Suprapubic skin (tissue), 4 donors: ENCODE measurements around the gene SIN3A. TPM values are rescaled to one million over a fixed set of nuclear protein-coding genes. Genes with fewer than 3 reads are reported as not detected.
A peak's percentile ranks its signal among the peaks of the same experiment; 100 is the strongest.

Experiments
- DNase-seq, 2 donors: peaks; one replicate each; pipeline ENCODE4 v3.0.0-alpha.2; 2019; ENCODE audit warnings: low spot score in 2 of 2
- H3K27ac ChIP-seq: fragments of 200-600 bp; sonication (generic); one replicate; pipeline ENCODE4 v1.5.1; 2019
- H3K27me3 ChIP-seq: fragments of 200-600 bp; sonication (generic); one replicate; pipeline ENCODE4 v1.5.1; 2019
- H3K36me3 ChIP-seq: fragments of 200-600 bp; sonication (generic); one replicate; pipeline ENCODE4 v1.5.1; 2019
- H3K4me1 ChIP-seq: fragments of 200-600 bp; sonication (generic); one replicate; pipeline ENCODE4 v1.5.1; 2019
- H3K4me3 ChIP-seq: fragments of 200-600 bp; sonication (generic); one replicate; pipeline ENCODE4 v1.5.1; 2019; ENCODE audit warnings: mild to moderate bottlenecking
- H3K9me3 ChIP-seq: fragments of 200-600 bp; sonication (generic); one replicate; pipeline ENCODE4 v1.5.1; 2019
- EP300 ChIP-seq: sonication (generic); formaldehyde crosslinking; IDR thresholded peaks from one replicate; pipeline ENCODE4 v1.6.1; 2017; ENCODE audit warnings: antibody characterized with exemption
- POLR2A ChIP-seq, 2 donors: fragments of 450-650 bp; IDR thresholded peaks; one replicate each; pipeline ENCODE4 v1.6.1; 2017; ENCODE audit warnings: antibody characterized with exemption in 2 of 2, mild to moderate bottlenecking in 2 of 2, moderate library complexity in 2 of 2
- POLR2AphosphoS5 ChIP-seq, 3 donors: sonication (generic); formaldehyde crosslinking; IDR thresholded peaks; one replicate each; pipeline ENCODE4 v1.6.1; 2017; ENCODE audit warnings: antibody characterized with exemption in 3 of 3
- WGBS: methylation state at CpG from one replicate; pipeline ENCODE4 v1.1.5; 2018; 5-methylcytosine and 5-hydroxymethylcytosine counted together
- total RNA-seq, 4 donors: library from RNA; depleted of rRNA; stranded (reverse); fragments of >200 nt; gene quantifications; one replicate each; pipeline ENCODE4 v1.1.0, GENCODE V29; 2016
- TF ChIP-seq, protein P1 (sequence below), 2 donors: fragments of 200-600 bp in 1 of 2; fragments of 450-650 bp in 1 of 2; sonication (generic) in 1 of 2; IDR thresholded peaks; one replicate each; pipeline ENCODE4 v1.5.1; 2016 to 2019; ENCODE audit warnings: antibody characterized with exemption in 2 of 2, mild to moderate bottlenecking in 1 of 2, moderate library complexity in 1 of 2

SIN3A gene
- total RNA-seq, 4 donors from 2014 or later, result 55.2 to 94.8 (median 66.0) TPM

DNA sequence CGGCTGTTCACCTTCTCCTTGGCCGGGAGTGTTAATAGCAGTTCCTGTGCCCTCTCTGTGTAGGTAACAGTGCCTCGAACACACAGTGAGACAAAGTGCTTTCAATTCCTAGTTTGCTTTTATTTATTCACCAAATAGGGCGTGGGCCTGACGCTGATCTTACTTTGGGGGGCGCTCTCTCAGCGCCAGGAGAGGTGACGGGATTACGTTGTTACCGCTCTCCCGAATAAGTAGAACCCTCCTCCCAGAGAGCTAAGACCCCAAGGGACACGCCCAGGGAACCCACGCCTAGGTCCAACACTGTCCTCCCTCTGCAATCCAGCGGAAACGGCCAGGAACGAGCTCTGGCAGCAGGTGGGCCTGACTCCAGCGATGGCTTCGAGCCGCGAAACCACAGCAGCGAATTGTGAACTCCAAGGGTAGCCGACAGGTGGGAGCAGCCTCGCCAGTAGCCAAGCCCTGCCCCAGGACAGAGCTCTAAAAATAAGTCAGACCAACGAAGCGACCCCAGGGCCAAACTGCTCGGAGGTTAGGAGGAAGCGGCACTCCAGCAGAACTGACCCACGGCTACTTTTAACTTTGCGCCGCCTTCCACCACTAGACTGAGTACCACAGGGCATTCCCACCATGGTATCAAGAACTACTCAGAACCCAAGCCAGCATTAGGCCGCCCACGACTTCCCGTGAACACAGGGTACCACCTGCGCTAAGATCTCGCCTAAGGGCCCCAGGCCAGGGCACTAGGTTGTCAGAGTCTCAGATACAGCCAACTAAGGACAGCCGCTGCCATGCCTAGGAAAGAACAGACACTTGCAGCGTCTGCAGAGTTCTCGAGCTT lies 1.6 kb upstream of the SIN3A start:
- DNase-seq, result peak; percentile 80 to 83
- no peaks in the 10 kb centered on the region for H3K9me3 ChIP-seq
- H3K4me3 ChIP-seq, result peak overlapping the region; percentile 89
- no peaks in the 10 kb centered on the region for H3K36me3 ChIP-seq
- 0% methylated on average over 13 of the region's 38 CpGs for WGBS
- peaks cover 43% of the 10 kb centered on the region for H3K4me1 ChIP-seq
- H3K27me3 ChIP-seq, result no peaks in the 10 kb centered on the region
- H3K27ac ChIP-seq, result peak overlapping the region; percentile 97
- TF ChIP-seq, protein P1, sequence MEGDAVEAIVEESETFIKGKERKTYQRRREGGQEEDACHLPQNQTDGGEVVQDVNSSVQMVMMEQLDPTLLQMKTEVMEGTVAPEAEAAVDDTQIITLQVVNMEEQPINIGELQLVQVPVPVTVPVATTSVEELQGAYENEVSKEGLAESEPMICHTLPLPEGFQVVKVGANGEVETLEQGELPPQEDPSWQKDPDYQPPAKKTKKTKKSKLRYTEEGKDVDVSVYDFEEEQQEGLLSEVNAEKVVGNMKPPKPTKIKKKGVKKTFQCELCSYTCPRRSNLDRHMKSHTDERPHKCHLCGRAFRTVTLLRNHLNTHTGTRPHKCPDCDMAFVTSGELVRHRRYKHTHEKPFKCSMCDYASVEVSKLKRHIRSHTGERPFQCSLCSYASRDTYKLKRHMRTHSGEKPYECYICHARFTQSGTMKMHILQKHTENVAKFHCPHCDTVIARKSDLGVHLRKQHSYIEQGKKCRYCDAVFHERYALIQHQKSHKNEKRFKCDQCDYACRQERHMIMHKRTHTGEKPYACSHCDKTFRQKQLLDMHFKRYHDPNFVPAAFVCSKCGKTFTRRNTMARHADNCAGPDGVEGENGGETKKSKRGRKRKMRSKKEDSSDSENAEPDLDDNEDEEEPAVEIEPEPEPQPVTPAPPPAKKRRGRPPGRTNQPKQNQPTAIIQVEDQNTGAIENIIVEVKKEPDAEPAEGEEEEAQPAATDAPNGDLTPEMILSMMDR (IDR thresholded peaks at IDR 0.05), result no peak
- no peak for TF ChIP-seq POLR2A (IDR thresholded peaks at IDR 0.05)
- no peak for TF ChIP-seq POLR2AphosphoS5 (IDR thresholded peaks at IDR 0.05)
- TF ChIP-seq EP300, result no peak

GRCh38 chr15:75452364-75452864 lies 924 bp upstream of the SIN3A start:
- Histone ChIP-seq H3K27ac (peak overlapping the region; percentile 97), H3K9me3 (no peaks in the 10 kb centered on the region), H3K4me3 (peak overlapping the region; percentile 89), H3K27me3 (no peaks in the 10 kb centered on the region), H3K4me1 (peaks cover 43% of the 10 kb centered on the region), H3K36me3 (no peaks in the 10 kb centered on the region)
- under 1% methylated on average over 16 of the region's 16 CpGs for WGBS
- DNase-seq, result peak; percentile 93
- TF ChIP-seq, protein P1 (IDR thresholded peaks at IDR 0.05), result no peak
- peak in 2 of 3 donors; percentile 8 to 55 for TF ChIP-seq POLR2AphosphoS5 (IDR thresholded peaks at IDR 0.05)

DNA sequence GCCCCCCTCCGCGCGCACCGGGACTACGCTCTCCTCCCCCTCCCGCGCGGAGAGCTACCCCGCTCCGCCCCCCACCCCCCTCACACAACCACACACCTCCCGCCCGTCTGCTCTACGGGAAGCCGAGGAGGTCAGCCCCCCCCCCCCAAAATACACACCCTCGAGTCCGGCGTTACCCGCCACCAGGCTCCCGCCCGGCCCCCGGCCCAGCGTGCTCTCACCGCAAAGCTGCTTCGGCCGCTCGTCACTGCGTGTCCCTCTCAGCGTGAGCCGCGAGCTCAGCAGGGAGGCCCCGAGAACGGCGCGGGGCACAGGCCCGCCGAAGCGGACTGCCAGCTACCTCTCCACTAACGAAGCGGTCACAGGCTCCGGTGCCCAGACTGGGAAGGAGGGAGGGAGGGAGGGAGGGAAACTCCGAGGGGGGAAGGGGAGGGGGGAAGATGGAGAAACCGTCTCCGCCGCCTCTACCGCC lies 252 bp downstream of the SIN3A start:
- Histone ChIP-seq H3K4me1 (peaks cover 35% of the 10 kb centered on the region), H3K9me3 (no peaks in the 10 kb centered on the region), H3K27me3 (no peaks in the 10 kb centered on the region), H3K27ac (peak overlapping the region; percentile 97), H3K36me3 (peaks cover 8% of the 10 kb centered on the region), H3K4me3 (peak overlapping the region; percentile 89)
- TF ChIP-seq, protein P1 (IDR thresholded peaks at IDR 0.05), result no peak
- TF ChIP-seq EP300 (no peak), POLR2A (IDR thresholded peaks at IDR 0.05) (peak in 1 of 2 donors; percentile 24)
- WGBS, result 3% methylated on average over 6 of the region's 45 CpGs
- peak in 1 of 2 donors; percentile 89 for DNase-seq

- Histone ChIP-seq H3K4me1 (peaks cover 32% of the 10 kb centered on the region), H3K4me3 (peak overlapping the region; percentile 89), H3K9me3 (no peaks in the 10 kb centered on the region), H3K27ac (peak overlapping the region; percentile 97), H3K36me3 (peaks cover 9% of the 10 kb centered on the region), H3K27me3 (no peaks in the 10 kb centered on the region)
- TF ChIP-seq, protein P1 (IDR thresholded peaks at IDR 0.05), result peak in 1 of 2 donors; percentile 9
- peak in 2 of 3 donors; percentile 27 to 37 for TF ChIP-seq POLR2AphosphoS5 (IDR thresholded peaks at IDR 0.05)
- no peak for TF ChIP-seq POLR2A (IDR thresholded peaks at IDR 0.05)
- TF ChIP-seq EP300, result no peak
- WGBS, result under 1% methylated on average over 33 of the region's 62 CpGs
- peak; percentile 99 to 100 for DNase-seq
Measured at GRCh38 chr15:75450307-75451201, 936 bp downstream of the SIN3A start.
